HepG2 (cell line): ENCODE data around the gene ABTB2.

ENCODE experiments used
- CTCF ChIP-seq: sonication (generic); formaldehyde crosslinking; IDR thresholded peaks from 2 replicates; pipeline ENCODE4 v1.5.0; 2020; ENCODE audit warnings: mild to moderate bottlenecking, missing genetic modification reagents, moderate library complexity
- ELF4 ChIP-seq: sonication (generic); formaldehyde crosslinking; IDR thresholded peaks from 2 replicates; pipeline ENCODE4 v1.5.0; 2020; ENCODE audit warnings: missing genetic modification reagents, mild to moderate bottlenecking, moderate library complexity, borderline replicate concordance
- PHB2 ChIP-seq: fragments of 450-650 bp; IDR thresholded peaks from 2 replicates; pipeline ENCODE4 v1.6.1; 2018; ENCODE audit not compliant: partially characterized antibody
- POLR2A ChIP-seq, 2 experiments: IDR thresholded peaks; 2 replicates each; pipeline ENCODE4 v1.6.1; 2011; ENCODE audit warnings: low read depth in 2 of 2, low read length in 2 of 2, mild to moderate bottlenecking in 1 of 2, moderate library complexity in 1 of 2; ENCODE audit not compliant: insufficient read depth in 1 of 2
- PPARG ChIP-seq: conservative IDR thresholded peaks from 2 replicates; pipeline ENCODE4 v1.6.1; 2016; ENCODE audit warnings: missing biosample characterization, missing genetic modification reagents
- SUZ12 ChIP-seq: fragments of 150-350 bp; IDR thresholded peaks from 2 replicates; pipeline ENCODE4 v1.6.1; 2014; ENCODE audit warnings: low read depth, low read length
- TCF7L2 ChIP-seq: IDR thresholded peaks from 2 replicates; pipeline ENCODE4 v1.6.1; 2011; ENCODE audit warnings: mild to moderate bottlenecking, low read depth, low read length, moderate library complexity
- TGIF2 ChIP-seq: IDR thresholded peaks from 2 replicates; pipeline ENCODE4 v1.6.1; 2016; ENCODE audit warnings: control low read depth, missing compliant biosample characterization
- ZNF205 ChIP-seq: IDR thresholded peaks from 2 replicates; pipeline ENCODE4 v1.6.1; 2018; ENCODE audit warnings: missing biosample characterization, missing genetic modification reagents

GRCh38 chr11:34114014-34114413 lies 243.8 kb downstream of the ABTB2 start:
- TF ChIP-seq CTCF (CRISPR knock-in tag) (no peak), ELF4 (CRISPR knock-in tag) (no peak), PHB2 (no peak), ZNF205 (CRISPR knock-in tag) (no peak), TGIF2 (CRISPR knock-in tag) (no peak), SUZ12 (no peak), TCF7L2 (no peak), PPARG (CRISPR knock-in tag) (no peak), POLR2A (IDR thresholded peaks at IDR 0.05; ENCODE audit: insufficient read depth in 1 of 2, low read depth in 2 of 2, low read length in 2 of 2) (no peak)
